GM23338 (cell line): ENCODE measurements around the gene ITPKA. TPM values are rescaled to one million over a fixed set of nuclear protein-coding genes. Genes with fewer than 3 reads are reported as not detected.

ENCODE experiments used
- ATAC-seq: fragments of 200-7000 bp; cut with Tn5 transposase; 3 replicates; pipeline ENCODE4 v1.9.1; 2020
- DNase-seq: peaks from one replicate; pipeline ENCODE4 v3.0.0-alpha.2; 2015; ENCODE audit warnings: low spot score
- H2AFZ ChIP-seq: fragments of 200-600 bp; sonication (generic); 2 replicates; pipeline ENCODE4 v1.8.0; 2016; ENCODE audit warnings: antibody characterized with exemption, mild to moderate bottlenecking, moderate library complexity
- H3F3A ChIP-seq: fragments of 200-600 bp; sonication (generic); replicated peaks from 2 replicates; pipeline ENCODE4 v1.8.0; 2017; ENCODE audit warnings: antibody characterized with exemption, mixed run types, low read depth
- H3K27ac ChIP-seq: fragments of 200-600 bp; sonication (generic); 2 replicates; pipeline ENCODE4 v1.6.1; 2016; ENCODE audit warnings: low read depth
- H3K27me3 ChIP-seq: fragments of 200-600 bp; sonication (generic); 2 replicates; pipeline ENCODE4 v1.8.0; 2016; ENCODE audit warnings: mild to moderate bottlenecking, mixed run types, moderate library complexity; ENCODE audit not compliant: insufficient read depth
- H3K36me3 ChIP-seq: fragments of 200-600 bp; sonication (generic); 2 replicates; pipeline ENCODE4 v1.8.0; 2016; ENCODE audit warnings: mild to moderate bottlenecking; ENCODE audit not compliant: insufficient read depth
- H3K4me1 ChIP-seq: fragments of 200-600 bp; sonication (generic); 2 replicates; pipeline ENCODE4 v1.8.0; 2016; ENCODE audit warnings: mild to moderate bottlenecking, moderate library complexity; ENCODE audit not compliant: insufficient read depth
- H3K4me2 ChIP-seq: fragments of 200-600 bp; sonication (generic); 2 replicates; pipeline ENCODE4 v1.7.1; 2017; ENCODE audit warnings: mixed run types
- H3K4me3 ChIP-seq: fragments of 200-600 bp; sonication (generic); 2 replicates; pipeline ENCODE4 v1.6.1; 2016; ENCODE audit warnings: mixed run types
- H3K79me2 ChIP-seq: fragments of 200-600 bp; sonication (generic); replicated peaks from 2 replicates; pipeline ENCODE4 v1.8.0; 2017; ENCODE audit warnings: mild to moderate bottlenecking; ENCODE audit not compliant: insufficient read depth
- H3K9me2 ChIP-seq: fragments of 200-600 bp; sonication (generic); 2 replicates; pipeline ENCODE4 v1.8.0; 2017; ENCODE audit not compliant: insufficient read depth
- H4K20me1 ChIP-seq: fragments of 200-600 bp; sonication (generic); replicated peaks from 2 replicates; pipeline ENCODE4 v1.8.0; 2017; ENCODE audit warnings: mild to moderate bottlenecking; ENCODE audit not compliant: insufficient read depth
- H3K27ac Mint-ChIP-seq: 2 replicates; pipeline ENCODE4 v1.8.0; 2020; ENCODE audit warnings: inconsistent platforms, mild to moderate bottlenecking, moderate library complexity, mixed read lengths
- H3K27me3 Mint-ChIP-seq: 3 replicates; pipeline ENCODE4 v1.8.0; 2022; ENCODE audit warnings: low read depth, mild to moderate bottlenecking, moderate library complexity, mixed read lengths, inconsistent platforms; ENCODE audit not compliant: insufficient read depth, poor library complexity
- H3K36me3 Mint-ChIP-seq: 3 replicates; pipeline ENCODE4 v1.8.0; 2021; ENCODE audit warnings: low read depth, mild to moderate bottlenecking, inconsistent platforms, moderate library complexity, mixed read lengths
- H3K4me1 Mint-ChIP-seq: 3 replicates; pipeline ENCODE4 v1.8.0; 2020; ENCODE audit warnings: mild to moderate bottlenecking, inconsistent platforms, mixed read lengths
- H3K4me3 Mint-ChIP-seq: 3 replicates; pipeline ENCODE4 v1.8.0; 2021; ENCODE audit warnings: moderate library complexity, mild to moderate bottlenecking, inconsistent platforms, mixed read lengths
- H3K9me3 Mint-ChIP-seq: 3 replicates; pipeline ENCODE4 v1.8.0; 2020; ENCODE audit warnings: moderate library complexity, mild to moderate bottlenecking, inconsistent platforms, mixed read lengths
- CREB1 ChIP-seq: fragments of 250-450 bp; sonication (Bioruptor Pico); IDR thresholded peaks from 2 replicates; pipeline ENCODE4 v1.5.0; 2020; ENCODE audit warnings: low read depth, mild to moderate bottlenecking, moderate library complexity
- CTCF ChIP-seq, 2 experiments: fragments of 200-600 bp in 1 of 2; sonication (generic) in 1 of 2; conservative IDR thresholded peaks; 2 replicates each; pipeline versions ENCODE4 v1.5.1 to v1.6.1; 2016 to 2017; ENCODE audit warnings: antibody characterized with exemption in 2 of 2, low read depth in 2 of 2, mild to moderate bottlenecking in 2 of 2, moderate library complexity in 1 of 2
- ETS1 ChIP-seq: IDR thresholded peaks from 2 replicates; pipeline ENCODE4 v1.6.1; 2016; ENCODE audit warnings: antibody characterized with exemption
- EZH2 ChIP-seq: fragments of 200-600 bp; sonication (generic); IDR thresholded peaks from one replicate; pipeline ENCODE4 v1.8.0; 2017; ENCODE audit warnings: antibody characterized with exemption, mild to moderate bottlenecking, low read depth; ENCODE audit not compliant: unreplicated experiment
- EZH2phosphoT487 ChIP-seq: fragments of 200-600 bp; sonication (generic); IDR thresholded peaks from one replicate; pipeline ENCODE4 v1.8.1; 2018; ENCODE audit warnings: antibody characterized with exemption; ENCODE audit not compliant: unreplicated experiment
- JUNB ChIP-seq: IDR thresholded peaks from one replicate; pipeline ENCODE4 v1.6.1; 2016; ENCODE audit warnings: antibody characterized with exemption; ENCODE audit not compliant: unreplicated experiment
- NANOG ChIP-seq: IDR thresholded peaks from 2 replicates; pipeline ENCODE4 v1.6.1; 2016; ENCODE audit warnings: antibody characterized with exemption, borderline replicate concordance
- POLR2AphosphoS5 ChIP-seq: IDR thresholded peaks from 2 replicates; pipeline ENCODE4 v1.6.1; 2016; ENCODE audit warnings: antibody characterized with exemption, low read depth
- REST ChIP-seq: IDR thresholded peaks from one replicate; pipeline ENCODE4 v1.6.1; 2018; ENCODE audit warnings: antibody characterized with exemption; ENCODE audit not compliant: unreplicated experiment
- STAT1 ChIP-seq: IDR thresholded peaks from one replicate; pipeline ENCODE4 v1.6.1; 2016; ENCODE audit warnings: antibody characterized with exemption; ENCODE audit not compliant: unreplicated experiment
- ZNF114 ChIP-seq: fragments of 250-450 bp; sonication (Bioruptor Pico); IDR thresholded peaks from 2 replicates; pipeline ENCODE4 v1.5.0; 2020; ENCODE audit warnings: mild to moderate bottlenecking, moderate library complexity
- ZNF331 ChIP-seq: fragments of 250-450 bp; sonication (Bioruptor Pico); IDR thresholded peaks from 2 replicates; pipeline ENCODE4 v1.5.0; 2020; ENCODE audit warnings: low read depth, mild to moderate bottlenecking, moderate library complexity
- ZNF462 ChIP-seq: fragments of 250-450 bp; sonication (Bioruptor Pico); IDR thresholded peaks from 2 replicates; pipeline ENCODE4 v1.5.0; 2020; ENCODE audit warnings: mild to moderate bottlenecking, moderate library complexity
- polyA plus RNA-seq: library from polyadenylated mRNA; unstranded; fragments of >200 nt; fragmentation: Nextera tagmentation; extraction: Ambion mirVana; gene quantifications from 2 replicates; pipeline ENCODE4 v1.2.1, GENCODE V29; 2016
- total RNA-seq: library from RNA; depleted of rRNA; stranded (reverse); fragments of >200 nt; shearing (Covaris generic); gene quantifications from 2 replicates; pipeline ENCODE4 v1.2.3, GENCODE V29; 2014

The ITPKA gene
- total and polyA plus RNA-seq, 2 experiments from 2014 or later: 0.55 to 2.1 TPM

- H3K27ac ChIP-seq: no peak overlapping the region
- H3K4me2 ChIP-seq: no peak overlapping the region
- no peaks in the 10 kb centered on the region; the same call in 1 of the 2 replicates for H4K20me1 ChIP-seq
- H3K79me2 ChIP-seq: no peaks in the 10 kb centered on the region
- peaks cover 30% of the 10 kb centered on the region for H3K27me3 ChIP-seq
- DNase-seq (no peak), ATAC-seq (no peak)
- Mint-ChIP-seq H3K4me3 (no peak overlapping the region), H3K27me3 (peaks cover 37% of the 10 kb centered on the region), H3K9me3 (no peaks in the 10 kb centered on the region; the same call in 2 of the 3 replicates), H3K27ac (no peak overlapping the region), H3K4me1 (peaks cover 5% of the 10 kb centered on the region), H3K36me3 (peaks cover 2% of the 10 kb centered on the region; the same call in 2 of the 3 replicates)
- no peaks in the 10 kb centered on the region for H3K9me2 ChIP-seq
- H3K4me1 ChIP-seq: peaks cover 5% of the 10 kb centered on the region
- peaks cover 4% of the 10 kb centered on the region for H3F3A ChIP-seq
- no peak for TF ChIP-seq STAT1
- TF ChIP-seq EZH2phosphoT487: no peak
- TF ChIP-seq CTCF (conservative IDR thresholded peaks at IDR 0.05; ENCODE audit: low read depth in 2 of 2): no peak
- TF ChIP-seq JUNB: no peak
- no peak for TF ChIP-seq CREB1 (CRISPR knock-in tag)
- no peak for TF ChIP-seq ZNF331
- TF ChIP-seq REST: no peak
- no peak for TF ChIP-seq EZH2
- TF ChIP-seq ZNF114 (CRISPR knock-in tag): no peak
- no peak for TF ChIP-seq ETS1
- TF ChIP-seq NANOG: no peak
- no peak for TF ChIP-seq POLR2AphosphoS5
- TF ChIP-seq ZNF462 (CRISPR knock-in tag): no peak
- H3K4me3 ChIP-seq: no peak overlapping the region
- no peaks in the 10 kb centered on the region for H3K36me3 ChIP-seq
- no peak overlapping the region for H2AFZ ChIP-seq
Measured at GRCh38 chr15:41487802-41488201, 5.9 kb upstream of the ITPKA start.
